Tibial nerve (tissue), 4 donors: ENCODE results near the gene SIAE. TPM values are rescaled to one million over a fixed set of nuclear protein-coding genes. Genes with fewer than 3 reads are reported as not detected.

Experiments used
- DNase-seq, 2 donors: peaks; one replicate each; pipeline ENCODE4 v3.0.0-alpha.2; 2019; ENCODE audit warnings: low spot score in 2 of 2
- H3K27ac ChIP-seq, 4 donors: fragments of 200-600 bp; sonication (generic) in 3 of 4; one replicate each; pipeline ENCODE4 v1.5.1; 2017 to 2019; ENCODE audit warnings: mild to moderate bottlenecking in 1 of 4
- H3K27me3 ChIP-seq, 2 donors: fragments of 200-600 bp; sonication (generic) in 1 of 2; one replicate each; pipeline versions ENCODE4 v1.5.1 to v1.6.0; 2017 to 2019
- H3K36me3 ChIP-seq, 3 donors: fragments of 200-600 bp; sonication (generic); one replicate each; pipeline ENCODE4 v1.5.1; 2018 to 2019
- H3K4me1 ChIP-seq, 4 donors: fragments of 200-600 bp; sonication (generic) in 3 of 4; one replicate each; pipeline ENCODE4 v1.5.1; 2017 to 2019
- H3K4me3 ChIP-seq, 4 donors: fragments of 200-600 bp; sonication (generic) in 3 of 4; one replicate each; pipeline ENCODE4 v1.5.1; 2017 to 2019; ENCODE audit warnings: mild to moderate bottlenecking in 1 of 4, moderate library complexity in 1 of 4
- H3K9me3 ChIP-seq, 4 donors: fragments of 200-600 bp; sonication (generic) in 3 of 4; one replicate each; pipeline ENCODE4 v1.5.1; 2017 to 2019
- EP300 ChIP-seq, 2 donors: sonication (generic); formaldehyde crosslinking; IDR thresholded peaks; one replicate each; pipeline ENCODE4 v1.6.1; 2017; ENCODE audit warnings: antibody characterized with exemption in 2 of 2, mild to moderate bottlenecking in 1 of 2
- POLR2A ChIP-seq, 2 donors: fragments of 450-650 bp; IDR thresholded peaks; one replicate each; pipeline ENCODE4 v1.6.1; 2017; ENCODE audit warnings: antibody characterized with exemption in 2 of 2, mild to moderate bottlenecking in 2 of 2, moderate library complexity in 2 of 2
- WGBS, 2 donors: methylation state at CpG; one replicate each; pipeline ENCODE4 v1.1.5; 2018; 5-methylcytosine and 5-hydroxymethylcytosine counted together
- total RNA-seq, 4 donors: library from RNA; depleted of rRNA; stranded (reverse); fragments of >200 nt; gene quantifications; one replicate each; pipeline ENCODE4 v1.1.0, GENCODE V29; 2016
- TF ChIP-seq, protein P1 (sequence below), 5 experiments: fragments of 200-600 bp in 3 of 5; fragments of 450-650 bp in 2 of 5; sonication (generic) in 3 of 5; IDR thresholded peaks; one replicate each; pipeline ENCODE4 v1.5.1; 2016 to 2019; ENCODE audit warnings: antibody characterized with exemption in 5 of 5, mild to moderate bottlenecking in 3 of 5, moderate library complexity in 2 of 5

The SIAE gene
- total RNA-seq, 4 donors from 2014 or later, result 6.5 to 20.0 (median 8.2) TPM

DNA sequence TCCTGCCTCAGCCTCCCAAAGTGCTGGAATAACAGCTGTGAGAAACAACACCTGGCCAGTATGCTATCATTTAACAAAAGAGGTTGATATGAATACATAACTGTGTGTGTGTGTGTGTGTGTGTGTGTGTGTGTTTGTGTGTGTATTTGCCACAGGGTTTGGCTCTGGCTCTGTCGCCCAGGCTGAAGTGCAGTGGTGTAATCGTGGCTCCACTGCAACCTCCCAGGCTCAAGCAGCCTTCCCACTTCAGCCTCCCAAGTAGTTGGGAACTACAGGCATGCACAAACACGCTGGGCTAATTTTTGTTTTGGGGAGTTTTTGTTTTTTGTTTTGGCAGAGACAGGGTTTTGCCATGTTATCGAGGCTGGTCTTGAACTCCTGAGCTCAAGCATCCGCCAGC lies 4.9 kb upstream of the SIAE start:
- peaks cover 0 to 17% (median 2%) of the 10 kb centered on the region in 4 donors for H3K9me3 ChIP-seq
- no peak for DNase-seq
- H3K4me3 ChIP-seq, result no peak overlapping the region
- TF ChIP-seq EP300 (IDR thresholded peaks at IDR 0.05) (no peak), POLR2A (IDR thresholded peaks at IDR 0.05) (no peak)
- TF ChIP-seq, protein P1, sequence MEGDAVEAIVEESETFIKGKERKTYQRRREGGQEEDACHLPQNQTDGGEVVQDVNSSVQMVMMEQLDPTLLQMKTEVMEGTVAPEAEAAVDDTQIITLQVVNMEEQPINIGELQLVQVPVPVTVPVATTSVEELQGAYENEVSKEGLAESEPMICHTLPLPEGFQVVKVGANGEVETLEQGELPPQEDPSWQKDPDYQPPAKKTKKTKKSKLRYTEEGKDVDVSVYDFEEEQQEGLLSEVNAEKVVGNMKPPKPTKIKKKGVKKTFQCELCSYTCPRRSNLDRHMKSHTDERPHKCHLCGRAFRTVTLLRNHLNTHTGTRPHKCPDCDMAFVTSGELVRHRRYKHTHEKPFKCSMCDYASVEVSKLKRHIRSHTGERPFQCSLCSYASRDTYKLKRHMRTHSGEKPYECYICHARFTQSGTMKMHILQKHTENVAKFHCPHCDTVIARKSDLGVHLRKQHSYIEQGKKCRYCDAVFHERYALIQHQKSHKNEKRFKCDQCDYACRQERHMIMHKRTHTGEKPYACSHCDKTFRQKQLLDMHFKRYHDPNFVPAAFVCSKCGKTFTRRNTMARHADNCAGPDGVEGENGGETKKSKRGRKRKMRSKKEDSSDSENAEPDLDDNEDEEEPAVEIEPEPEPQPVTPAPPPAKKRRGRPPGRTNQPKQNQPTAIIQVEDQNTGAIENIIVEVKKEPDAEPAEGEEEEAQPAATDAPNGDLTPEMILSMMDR (IDR thresholded peaks at IDR 0.05), result no peak
- H3K4me1 ChIP-seq, result peaks cover 0 to 25% (median 6%) of the 10 kb centered on the region in 4 donors
- peaks cover 0 to 16% (median 0%) of the 10 kb centered on the region in 3 donors for H3K36me3 ChIP-seq
- H3K27me3 ChIP-seq, result no peaks in the 10 kb centered on the region
- WGBS, 2 donors, result 79 to 89% methylated on average over 5 of the region's 5 CpGs
- H3K27ac ChIP-seq, result no peak overlapping the region

DNA sequence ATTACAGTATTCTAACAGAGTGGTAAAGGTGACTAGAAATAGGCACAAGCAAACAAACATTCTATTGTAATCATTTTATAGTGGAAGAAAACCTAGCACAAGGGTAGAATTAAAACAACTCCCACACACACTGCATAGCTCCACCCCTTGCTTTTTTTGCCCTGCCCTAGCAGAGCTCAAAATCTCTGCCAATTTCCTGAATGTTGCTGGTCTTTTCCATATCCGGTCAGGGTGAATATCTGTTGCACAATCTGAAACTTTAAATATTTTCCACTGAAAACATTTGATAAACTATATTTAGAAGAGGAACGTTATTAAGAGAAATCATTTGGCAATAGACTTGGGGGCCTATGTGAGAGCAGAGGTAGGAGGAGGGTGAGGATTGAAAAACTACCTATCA lies 2.8 kb upstream of the SIAE start:
- Histone ChIP-seq H3K9me3 (no peaks in the 10 kb centered on the region), H3K27me3 (no peaks in the 10 kb centered on the region), H3K4me3 (no peak overlapping the region), H3K27ac (peak overlapping the region in 3 of 4 donors; percentile 8 to 57 (median 47)), H3K36me3 (no peaks in the 10 kb centered on the region), H3K4me1 (peaks cover 0 to 34% (median 6%) of the 10 kb centered on the region in 4 donors)
- TF ChIP-seq POLR2A (IDR thresholded peaks at IDR 0.05) (no peak), EP300 (IDR thresholded peaks at IDR 0.05) (peak; percentile 22 to 52)
- 15 to 16% methylated on average over 2 of the region's 2 CpGs for WGBS, 2 donors
- no peak for DNase-seq

DNA sequence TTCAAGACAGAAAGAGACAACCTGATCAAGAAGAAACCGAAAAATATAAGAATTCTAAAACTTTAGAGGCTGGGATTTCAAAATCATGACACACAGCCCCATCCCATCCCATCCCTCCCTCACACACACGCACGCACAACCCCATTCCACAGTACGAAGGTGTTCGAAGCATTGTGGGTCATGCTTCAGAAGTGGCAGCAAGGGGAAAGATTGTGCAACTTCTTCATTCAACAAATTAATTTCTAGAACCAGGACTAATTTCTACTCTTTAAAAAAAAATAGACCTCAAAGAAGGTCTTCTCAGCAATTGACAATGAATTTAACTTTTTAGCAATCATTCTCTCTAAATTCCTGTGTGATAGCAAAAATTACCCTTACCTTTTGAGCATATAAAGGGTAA lies 1.0 kb upstream of the SIAE start:
- TF ChIP-seq, protein P1 (IDR thresholded peaks at IDR 0.05), result no peak
- no peak for TF ChIP-seq POLR2A (IDR thresholded peaks at IDR 0.05)
- no peak for TF ChIP-seq EP300 (IDR thresholded peaks at IDR 0.05)
- Histone ChIP-seq H3K36me3 (no peaks in the 10 kb centered on the region), H3K4me3 (peak overlapping the region in 2 of 4 donors; percentile 58 to 72), H3K4me1 (peaks cover 0 to 34% (median 6%) of the 10 kb centered on the region in 4 donors), H3K27ac (peak overlapping the region in 2 of 4 donors; percentile 82 to 88), H3K27me3 (no peaks in the 10 kb centered on the region), H3K9me3 (no peaks in the 10 kb centered on the region)
- 88 to 89% methylated on average over 5 of the region's 5 CpGs for WGBS, 2 donors
- DNase-seq, result no peak

DNA sequence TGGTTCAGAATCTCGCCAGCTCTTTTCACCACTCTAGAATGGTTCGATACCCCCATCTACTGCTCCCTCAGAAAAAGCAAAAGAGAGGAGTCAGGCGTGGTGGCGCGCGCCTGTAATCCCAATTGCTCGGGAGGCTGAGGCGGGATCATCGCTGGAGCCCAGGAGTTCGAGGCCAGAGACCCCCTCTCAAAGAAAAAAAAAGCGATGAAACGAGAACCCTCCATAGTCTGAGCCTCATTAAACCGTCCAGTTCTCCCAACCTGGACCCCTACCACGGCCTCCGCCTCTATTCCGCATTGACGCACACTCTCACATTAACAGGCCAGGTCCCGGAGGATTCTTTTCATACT lies 604 bp upstream of the SIAE start:
- Histone ChIP-seq H3K27ac (peak overlapping the region; percentile 48 to 88 (median 76)), H3K27me3 (no peaks in the 10 kb centered on the region), H3K4me3 (peak overlapping the region; percentile 56 to 72 (median 60)), H3K36me3 (no peaks in the 10 kb centered on the region), H3K9me3 (no peaks in the 10 kb centered on the region), H3K4me1 (peaks cover 0 to 34% (median 6%) of the 10 kb centered on the region in 4 donors)
- no peak for DNase-seq
- WGBS, 2 donors, result 29 to 37% methylated on average over 18 of the region's 18 CpGs
- TF ChIP-seq, protein P1 (IDR thresholded peaks at IDR 0.05), result no peak
- TF ChIP-seq EP300 (IDR thresholded peaks at IDR 0.05), result no peak
- TF ChIP-seq POLR2A (IDR thresholded peaks at IDR 0.05), result no peak

DNA sequence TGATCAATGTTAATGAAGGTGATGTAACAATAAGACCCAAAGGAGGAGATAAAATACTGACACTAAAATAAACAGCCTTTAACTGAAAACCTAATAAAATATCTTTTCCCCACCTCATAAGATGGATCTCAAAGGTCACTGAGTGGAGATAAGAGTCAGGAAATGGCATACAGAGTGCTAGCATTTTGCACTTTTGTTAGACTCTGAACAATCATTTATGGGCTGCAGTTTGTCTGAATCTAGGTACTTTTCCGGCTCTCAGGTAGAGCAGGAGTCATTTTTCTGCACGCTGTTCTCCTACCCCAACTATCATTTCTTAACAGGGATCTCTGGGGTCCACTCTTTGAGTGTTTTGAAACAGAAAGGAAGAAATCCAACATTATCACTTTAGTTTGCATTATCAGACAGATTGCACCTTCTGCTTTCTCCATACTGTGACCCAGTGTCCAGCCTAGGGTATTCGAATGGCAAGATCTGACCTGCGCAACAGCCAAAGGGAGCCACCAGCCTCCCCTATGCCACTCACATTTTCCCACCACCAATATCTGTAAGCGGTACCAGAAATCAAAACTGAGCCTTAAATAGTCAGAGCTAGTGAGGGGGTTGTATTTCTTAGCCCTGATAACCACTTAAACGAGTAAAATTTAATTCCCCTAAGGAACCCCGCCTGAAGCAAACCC lies 863 bp downstream of the SIAE start:
- H3K4me3 ChIP-seq, result peak overlapping the region; percentile 56 to 72 (median 60)
- TF ChIP-seq EP300 (IDR thresholded peaks at IDR 0.05), result no peak
- no peak for TF ChIP-seq POLR2A (IDR thresholded peaks at IDR 0.05)
- TF ChIP-seq, protein P1 (IDR thresholded peaks at IDR 0.05), result no peak
- WGBS, 2 donors, result 57 to 61% methylated on average over 7 of the region's 7 CpGs

More for the DNA sequence above, 863 bp downstream of the SIAE start:
- Histone ChIP-seq H3K4me1 (peaks cover 0 to 34% (median 6%) of the 10 kb centered on the region in 4 donors), H3K27ac (peak overlapping the region; percentile 48 to 88 (median 78)), H3K27me3 (no peaks in the 10 kb centered on the region), H3K9me3 (no peaks in the 10 kb centered on the region), H3K36me3 (peaks cover 0 to under 1% (median 0%) of the 10 kb centered on the region in 3 donors)
- no peak for DNase-seq
